HG02798 (cell line): ENCODE results near the gene SLC44A1.

ENCODE experiments used
- ATAC-seq: cut with Tn5 transposase; IDR thresholded peaks from one replicate; pipeline ENCODE4 v1.9.1; 2021; ENCODE audit warnings: mild to moderate bottlenecking; ENCODE audit not compliant: unreplicated experiment, poor library complexity

Gene SLC44A1

DNA sequence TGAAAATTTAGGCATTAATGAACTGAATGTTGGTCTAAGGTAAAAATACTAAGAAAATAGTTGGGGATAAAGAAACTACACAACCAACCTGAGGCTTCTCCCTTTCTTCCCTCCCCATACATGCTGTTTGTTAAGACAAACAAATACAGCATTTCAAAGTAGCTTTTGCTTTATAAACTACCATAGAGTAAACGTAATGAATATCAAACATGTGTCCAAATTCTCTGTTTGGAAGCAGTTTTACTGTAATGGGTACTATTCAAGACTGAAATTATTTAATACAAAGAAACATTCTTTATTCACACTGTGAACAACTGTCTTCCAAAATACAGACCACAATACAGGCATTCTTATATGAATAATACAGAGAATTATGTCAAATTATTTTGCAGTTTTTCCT lies 52.0 kb downstream of the SLC44A1 start:
- no peak for ATAC-seq

- ATAC-seq: no peak
Observed at GRCh38 chr9:105296877-105297287, 52.4 kb downstream of the SLC44A1 start.

- ATAC-seq: no peak
Observed at GRCh38 chr9:105297442-105298075, 53.1 kb downstream of the SLC44A1 start.

DNA sequence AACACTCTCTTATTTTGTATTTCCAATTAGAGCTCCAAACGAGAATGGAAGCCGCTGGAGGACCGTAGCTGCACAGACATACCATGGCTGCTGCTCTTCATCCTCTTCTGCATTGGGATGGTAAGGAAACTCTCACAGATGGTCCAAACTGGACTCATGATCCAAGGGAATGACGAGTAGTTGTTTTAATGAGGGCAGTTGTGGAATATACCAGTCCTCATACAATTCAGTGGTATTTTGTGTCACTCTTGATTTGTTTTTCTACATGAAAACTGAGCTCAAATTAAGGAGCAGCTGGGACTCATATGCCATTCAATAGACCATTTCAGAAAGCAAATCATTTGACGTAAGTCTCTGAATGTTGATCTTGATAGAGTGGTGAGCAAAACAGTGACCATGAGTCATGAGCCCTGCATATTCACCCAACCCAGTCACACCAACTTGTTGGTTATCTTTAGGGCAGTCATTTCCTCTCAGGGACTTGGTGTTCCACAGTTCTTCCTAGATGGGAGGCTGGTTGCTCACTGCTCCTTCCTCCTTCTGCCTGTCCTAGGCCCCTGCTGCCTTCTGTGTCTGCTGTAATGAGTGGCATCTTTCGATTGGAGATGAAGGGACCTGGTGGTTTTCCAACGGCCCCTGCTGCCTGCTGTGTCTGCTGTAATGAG lies 54.9 kb downstream of the SLC44A1 start:
- no peak for ATAC-seq

DNA sequence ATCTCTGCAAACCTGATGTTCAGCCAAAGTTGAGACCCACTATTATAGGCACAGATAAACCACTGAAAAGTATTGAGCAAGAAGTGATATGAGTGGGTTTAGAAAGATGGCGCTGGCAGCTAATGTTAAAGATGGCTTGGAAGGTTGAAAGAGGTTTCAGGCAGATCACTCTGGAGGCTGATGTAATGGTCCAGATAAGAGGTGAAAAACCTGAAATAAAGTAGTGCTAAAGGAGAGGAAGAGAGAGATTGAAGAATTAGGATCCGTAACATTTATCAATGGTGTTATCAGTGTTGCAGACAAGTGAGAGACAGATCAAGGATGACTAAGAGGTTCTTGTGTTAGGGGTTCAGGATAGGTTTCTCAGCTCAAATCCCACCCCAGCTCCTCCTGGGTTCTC lies 58.3 kb downstream of the SLC44A1 start:
- ATAC-seq: no peak

GRCh38 chr9:105305856-105306255 lies 61.4 kb downstream of the SLC44A1 start:
- ATAC-seq: no peak

DNA sequence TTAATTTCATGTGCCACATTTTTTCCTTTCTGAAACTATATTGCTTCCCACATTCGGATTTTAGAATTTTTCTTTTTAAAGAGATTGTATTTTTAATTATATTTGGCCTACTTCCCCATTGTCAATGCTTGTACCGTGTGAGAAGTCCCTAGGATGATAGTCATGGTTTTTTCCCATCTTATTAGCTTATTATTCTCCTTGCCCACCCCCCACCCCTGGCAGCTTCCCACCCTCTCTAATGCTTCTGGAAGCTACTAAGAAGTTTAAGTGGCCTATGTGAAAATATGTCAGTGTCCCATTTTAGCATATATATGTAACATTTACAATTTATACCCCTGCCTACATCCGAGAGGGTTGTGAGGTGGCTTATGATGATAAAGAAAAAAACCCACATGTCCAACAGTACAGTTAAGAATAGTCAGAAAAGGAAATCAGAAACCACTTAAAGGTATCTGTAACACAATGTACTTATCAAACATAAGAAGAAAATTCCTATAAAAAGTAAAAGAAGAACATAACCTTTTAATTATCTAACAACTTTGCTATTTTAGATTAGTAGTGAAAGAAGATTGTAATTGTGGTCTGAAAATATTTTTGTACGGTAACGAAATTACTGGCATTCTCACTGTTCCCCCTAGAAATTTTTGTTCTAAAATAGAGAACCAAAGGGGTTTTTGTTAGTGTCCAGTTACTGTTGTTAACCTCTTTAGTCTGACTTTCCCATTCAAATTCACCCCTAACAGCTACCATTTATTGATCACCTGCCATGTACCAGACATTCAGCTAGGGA lies 62.1 kb downstream of the SLC44A1 start:
- no peak for ATAC-seq

DNA sequence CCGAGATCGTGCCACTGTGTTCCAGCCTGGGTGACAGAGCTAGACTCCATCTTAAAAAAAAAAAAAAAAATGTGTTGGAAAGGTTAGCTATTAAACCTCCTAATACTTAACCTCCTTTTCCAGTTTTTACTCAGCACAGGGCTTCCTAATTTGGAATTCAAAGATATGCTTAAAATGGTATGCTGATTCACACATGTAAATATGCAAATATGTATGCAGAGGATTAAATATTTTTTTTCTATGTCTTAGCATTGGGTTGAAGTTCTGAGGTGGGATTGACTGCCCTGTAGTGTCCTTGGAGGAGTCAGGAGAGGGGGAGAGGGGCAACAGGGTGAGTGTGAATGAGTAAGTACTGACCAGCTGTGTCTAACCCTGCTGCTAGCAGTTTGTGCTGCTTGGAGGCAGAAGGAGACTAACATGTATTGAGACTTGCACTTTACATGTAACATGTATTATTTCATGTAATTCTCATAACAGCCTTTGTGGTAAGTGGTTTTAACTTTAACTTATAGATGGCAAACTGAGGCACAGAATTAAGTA lies 63.2 kb downstream of the SLC44A1 start:
- ATAC-seq: no peak

DNA sequence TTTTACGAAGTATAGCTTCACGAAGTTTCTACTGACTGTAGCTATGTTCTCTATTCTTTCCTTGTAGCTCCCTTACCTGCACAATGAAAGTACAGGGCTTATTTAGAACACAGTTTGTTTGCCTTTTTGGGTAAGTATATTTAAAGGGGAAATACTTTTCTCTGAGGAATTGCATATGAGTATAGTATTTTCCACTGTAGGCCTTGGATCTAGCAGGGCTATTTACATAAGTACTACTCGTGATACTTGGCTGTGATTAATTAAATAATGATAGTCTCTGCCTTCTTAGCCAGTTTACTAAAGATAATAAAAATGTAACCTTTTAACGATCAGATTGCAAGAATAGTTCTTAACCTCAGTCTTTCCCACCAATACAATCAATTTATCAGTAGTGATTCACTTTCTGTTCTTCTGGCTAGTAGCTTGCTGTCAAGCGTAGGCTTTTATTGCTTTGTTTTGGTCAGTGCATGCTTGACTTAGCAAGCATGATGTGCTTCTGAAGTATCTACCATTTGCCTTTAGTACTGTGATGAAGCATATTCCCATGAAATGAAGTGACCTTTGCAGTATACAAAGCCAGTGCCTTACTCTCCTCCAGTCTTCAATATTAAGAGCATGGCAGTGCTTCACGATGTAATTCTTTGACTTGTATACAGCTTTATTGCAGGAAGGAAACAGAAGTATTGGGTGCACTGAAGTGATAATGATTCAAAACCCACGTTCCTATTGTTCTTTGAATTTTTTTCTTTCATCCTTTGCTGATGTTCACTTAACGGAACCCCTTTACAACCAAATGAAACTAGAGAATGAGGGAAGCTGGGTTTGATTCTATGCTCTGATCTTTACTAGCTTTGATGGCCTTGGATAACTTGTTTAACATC lies 64.2 kb downstream of the SLC44A1 start:
- ATAC-seq: no peak

GRCh38 chr9:105309531-105309931 lies 65.1 kb downstream of the SLC44A1 start:
- ATAC-seq: no peak

DNA sequence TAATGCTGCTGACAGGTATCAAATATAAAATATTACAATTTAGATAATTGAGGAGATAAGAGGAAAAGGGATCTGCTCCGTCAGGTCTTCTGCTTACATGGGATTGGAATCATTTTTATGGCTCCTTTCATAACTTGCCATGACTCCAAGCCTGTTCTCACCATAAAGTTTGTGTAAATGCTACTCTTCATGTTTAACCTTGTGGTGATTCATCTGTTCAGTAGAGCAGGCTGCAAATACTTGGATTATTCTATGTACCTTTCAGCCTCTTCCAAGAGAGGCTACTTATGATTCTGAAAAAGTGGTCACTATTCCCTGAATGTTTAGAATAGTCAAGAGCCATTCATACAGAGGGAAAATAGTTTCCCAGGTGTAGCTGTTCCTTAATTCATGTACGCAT lies 66.9 kb downstream of the SLC44A1 start:
- no peak for ATAC-seq

- peak; percentile 66 for ATAC-seq
Observed at GRCh38 chr9:105313238-105313637, 68.8 kb downstream of the SLC44A1 start.

- ATAC-seq: no peak
Observed at GRCh38 chr9:105316703-105317102, 72.3 kb downstream of the SLC44A1 start.

- peak; percentile 63 for ATAC-seq
Observed at GRCh38 chr9:105318729-105319191, 74.3 kb downstream of the SLC44A1 start.

DNA sequence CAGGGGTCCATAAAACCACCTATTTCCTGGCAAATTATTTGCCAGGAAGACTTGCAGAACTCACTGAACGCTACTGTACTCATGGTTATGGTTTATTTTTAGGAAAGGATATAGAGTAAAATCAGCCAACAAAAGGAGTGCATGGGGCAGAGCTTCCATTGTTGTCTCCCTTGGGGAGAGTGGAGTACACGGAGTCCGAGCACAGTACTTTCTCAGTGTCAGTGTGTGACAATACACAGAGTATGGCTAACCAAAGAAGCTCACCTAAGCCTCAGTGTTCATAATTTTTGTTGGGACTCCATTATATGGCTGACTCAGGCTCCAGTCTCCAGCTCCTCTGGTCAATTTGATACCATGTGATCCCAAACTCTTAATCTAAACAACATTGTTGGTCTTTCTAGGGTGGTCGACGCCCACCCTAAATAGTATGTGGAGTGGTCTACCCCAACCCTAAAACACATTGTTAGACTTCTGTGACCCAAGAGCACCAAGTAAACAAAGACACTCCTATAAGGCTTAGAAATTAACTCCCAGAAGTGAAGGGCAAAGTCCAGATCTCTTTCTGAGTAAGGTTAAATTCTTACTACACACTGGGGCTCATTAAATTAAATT lies 74.9 kb downstream of the SLC44A1 start:
- no peak for ATAC-seq

DNA sequence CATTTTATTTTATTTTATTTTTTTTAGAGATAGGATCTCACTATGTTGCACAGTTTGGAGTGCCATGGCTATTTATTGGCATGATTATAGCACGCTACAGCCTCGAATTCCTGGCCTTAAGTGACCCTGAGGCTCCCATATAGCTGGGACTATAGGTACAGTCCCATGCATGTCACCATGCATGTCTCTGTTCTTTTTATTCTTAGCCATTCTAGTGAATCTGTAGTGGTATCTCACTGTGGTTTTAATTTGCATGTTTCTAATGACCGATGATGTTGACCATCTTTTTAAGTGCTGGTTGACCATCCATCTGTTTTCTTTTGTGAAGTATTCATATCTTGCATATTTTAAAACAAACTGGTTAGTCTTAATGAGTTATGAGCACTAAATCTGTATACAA lies 76.1 kb downstream of the SLC44A1 start:
- ATAC-seq: peak; percentile 83

DNA sequence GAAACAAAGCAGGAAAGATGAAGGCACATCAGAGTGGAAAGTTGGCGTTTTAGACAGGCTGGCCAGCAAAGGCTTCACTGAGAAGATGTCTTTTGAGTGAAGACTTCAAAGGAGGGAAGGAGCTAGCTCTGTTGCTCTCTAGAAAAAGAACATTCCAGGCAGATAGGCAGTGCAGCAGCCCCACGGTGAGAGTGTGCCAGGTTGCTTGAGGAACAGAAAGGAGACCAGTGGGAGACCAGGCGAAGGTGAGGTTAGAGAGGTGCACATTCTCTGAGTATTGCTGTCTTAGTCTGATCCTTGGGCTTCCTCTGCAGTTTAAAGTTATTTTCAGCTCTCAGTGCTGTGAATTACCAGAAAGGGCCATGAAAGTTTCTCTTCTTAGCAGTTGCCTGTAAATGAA lies 83.8 kb downstream of the SLC44A1 start:
- no peak for ATAC-seq

GRCh38 chr9:105328872-105329718 lies 84.6 kb downstream of the SLC44A1 start:
- no peak for ATAC-seq

GRCh38 chr9:105329719-105330062 lies 85.2 kb downstream of the SLC44A1 start:
- no peak for ATAC-seq
